Mesendoderm (in vitro differentiated cells): ENCODE results near the gene ADRA2A. TPM values are rescaled to one million over a fixed set of nuclear protein-coding genes. Genes with fewer than 3 reads are reported as not detected.

Experiments used
- DNase-seq: peaks from one replicate; pipeline ENCODE4 v3.0.0; 2013
- H2AK5ac ChIP-seq: 2 replicates; pipeline ENCODE4 v1.6.1; 2013; ENCODE audit warnings: low read length, inconsistent platforms
- H2BK120ac ChIP-seq: 2 replicates; pipeline ENCODE4 v1.6.1; 2013; ENCODE audit warnings: low read depth, mild to moderate bottlenecking, low read length, moderate library complexity, mixed read lengths
- H2BK15ac ChIP-seq: replicated peaks from 2 replicates; pipeline ENCODE4 v1.6.1; 2013; ENCODE audit warnings: low read depth, mild to moderate bottlenecking, moderate library complexity
- H2BK5ac ChIP-seq: 2 replicates; pipeline ENCODE4 v1.6.1; 2013; ENCODE audit warnings: low read length, inconsistent platforms
- H3K18ac ChIP-seq: 2 replicates; pipeline ENCODE4 v1.6.1; 2013; ENCODE audit warnings: mild to moderate bottlenecking, low read length, mixed read lengths
- H3K23ac ChIP-seq: one replicate; pipeline ENCODE4 v1.6.1; 2013; ENCODE audit warnings: low read length
- H3K27ac ChIP-seq: 2 replicates; pipeline ENCODE4 v1.5.1; 2013; ENCODE audit warnings: low read depth, mild to moderate bottlenecking, inconsistent platforms, low read length, moderate library complexity
- H3K27me3 ChIP-seq: 2 replicates; pipeline ENCODE4 v1.6.1; 2013; ENCODE audit warnings: low read length, control low read depth, mild to moderate bottlenecking, inconsistent platforms; ENCODE audit not compliant: insufficient read depth, poor library complexity
- H3K36me3 ChIP-seq: 2 replicates; pipeline ENCODE4 v1.6.1; 2013; ENCODE audit warnings: low read length, inconsistent platforms; ENCODE audit not compliant: control insufficient read depth, insufficient read depth
- H3K4ac ChIP-seq: one replicate; pipeline ENCODE4 v1.6.1; 2013; ENCODE audit warnings: low read depth, mild to moderate bottlenecking, low read length, moderate library complexity
- H3K4me1 ChIP-seq: 2 replicates; pipeline ENCODE4 v1.6.1; 2013; ENCODE audit warnings: low read depth, low read length, inconsistent platforms; ENCODE audit not compliant: control insufficient read depth
- H3K4me2 ChIP-seq: 2 replicates; pipeline ENCODE4 v1.6.1; 2013; ENCODE audit warnings: low read length
- H3K4me3 ChIP-seq: 2 replicates; pipeline ENCODE4 v1.5.1; 2013; ENCODE audit warnings: mild to moderate bottlenecking, low read length
- H3K56ac ChIP-seq: one replicate; pipeline ENCODE4 v1.6.1; 2013; ENCODE audit warnings: low read length
- H3K79me1 ChIP-seq: 2 replicates; pipeline ENCODE4 v1.6.1; 2013; ENCODE audit warnings: low read length, inconsistent platforms
- H3K79me2 ChIP-seq: 2 replicates; pipeline ENCODE4 v1.6.1; 2013; ENCODE audit warnings: mild to moderate bottlenecking, low read length; ENCODE audit not compliant: control insufficient read depth, insufficient read depth
- H3K9ac ChIP-seq: 2 replicates; pipeline ENCODE4 v1.6.1; 2013; ENCODE audit warnings: low read length, inconsistent platforms
- H4K5ac ChIP-seq: one replicate; pipeline ENCODE4 v1.6.1; 2013; ENCODE audit warnings: low read length
- H4K8ac ChIP-seq: one replicate; pipeline ENCODE4 v1.6.1; 2013; ENCODE audit warnings: low read depth, mild to moderate bottlenecking, control low read depth, low read length, moderate library complexity
- WGBS: extraction: QIAGEN DNeasy Blood & Tissue Kit; methylation state at CpG from one replicate; pipeline ENCODE4 v1.1.7; 2013; ENCODE audit warnings: low lambda C conversion rate, missing lambda C conversion rate; ENCODE audit not compliant: insufficient coverage; ENCODE audit errors: extremely low coverage; 5-methylcytosine and 5-hydroxymethylcytosine counted together
- polyA plus RNA-seq, 2 experiments: library from polyadenylated mRNA; stranded (reverse); fragments of 200-250 nt; gene quantifications; one replicate each; pipeline ENCODE4 v1.2.3, GENCODE V29; 2013

ADRA2A gene
- 0.73 TPM for polyA plus RNA-seq (2013, experiment 1 of 2)
- polyA plus RNA-seq (2013, experiment 2 of 2) = 0.74 TPM

DNA sequence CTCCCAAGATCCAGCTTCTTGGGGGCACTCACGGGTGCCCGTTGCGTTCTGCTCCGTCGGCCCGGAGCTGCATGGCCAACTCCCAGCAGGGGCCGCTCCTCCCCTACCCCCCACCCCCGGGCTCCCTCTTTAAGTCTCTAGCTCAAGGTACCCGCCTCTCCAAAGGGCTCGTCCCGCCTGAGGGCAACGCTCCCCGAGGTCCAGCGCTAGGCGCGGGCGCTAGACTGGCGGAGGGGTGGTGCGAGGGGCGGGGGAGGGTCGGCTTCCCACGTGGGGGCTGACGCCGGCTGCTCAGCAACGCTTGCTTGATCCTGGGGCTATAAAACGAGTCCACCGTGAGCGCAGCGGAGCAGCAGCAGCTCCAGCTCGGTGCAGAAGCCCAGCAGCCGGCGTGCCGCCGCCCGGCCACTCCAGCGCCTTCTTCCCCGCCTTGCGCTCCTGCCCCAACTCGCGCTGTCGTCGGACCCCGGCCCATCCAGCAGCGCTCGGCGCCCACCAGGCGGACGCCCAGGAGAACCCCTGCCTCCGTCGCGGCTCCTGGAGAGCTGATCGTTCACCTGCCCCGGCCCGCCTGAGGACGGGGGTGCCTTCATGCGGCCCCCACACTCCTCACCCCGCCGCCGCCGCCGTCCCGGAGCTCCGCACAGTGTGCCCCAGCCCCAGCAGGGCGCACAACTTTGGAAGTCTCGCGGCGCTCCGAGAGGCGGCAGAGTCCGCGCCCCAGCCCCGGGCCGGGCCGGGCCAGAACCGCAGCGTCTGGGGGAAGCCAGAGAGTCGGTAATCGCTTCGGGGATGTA is at the start of gene ADRA2A:
ADRA2A (plus strand) TSS at position 348 of the 797 bp plus-strand sequence. CDS start 968 bp downstream, outside the sequence.
- Histone ChIP-seq H3K79me2 (no peaks in the 10 kb centered on the region), H3K18ac (peak within 1 kb of the TSS; percentile 31), H3K36me3 (no peaks in the 10 kb centered on the region), H3K4me1 (no peaks in the 10 kb centered on the region), H3K27ac (no peak within 1 kb of the TSS), H3K4ac (no peak within 1 kb of the TSS), H3K4me3 (peak within 1 kb of the TSS; percentile 17), H3K9ac (peak within 1 kb of the TSS; percentile 48), H3K23ac (no peak within 1 kb of the TSS), H2AK5ac (no peak within 1 kb of the TSS), H4K8ac (no peak within 1 kb of the TSS), H2BK5ac (no peak within 1 kb of the TSS), H2BK120ac (no peak within 1 kb of the TSS), H3K56ac (peak within 1 kb of the TSS; percentile 56), H3K27me3 (peaks cover 7% of the 10 kb centered on the region), H4K5ac (no peak within 1 kb of the TSS), H2BK15ac (no peak within 1 kb of the TSS), H3K4me2 (peak within 1 kb of the TSS; percentile 91), H3K79me1 (no peaks in the 10 kb centered on the region)
- DNase-seq = peak; percentile 80
- WGBS = no CpG with 5 or more reads among the region's 79 CpGs

DNA sequence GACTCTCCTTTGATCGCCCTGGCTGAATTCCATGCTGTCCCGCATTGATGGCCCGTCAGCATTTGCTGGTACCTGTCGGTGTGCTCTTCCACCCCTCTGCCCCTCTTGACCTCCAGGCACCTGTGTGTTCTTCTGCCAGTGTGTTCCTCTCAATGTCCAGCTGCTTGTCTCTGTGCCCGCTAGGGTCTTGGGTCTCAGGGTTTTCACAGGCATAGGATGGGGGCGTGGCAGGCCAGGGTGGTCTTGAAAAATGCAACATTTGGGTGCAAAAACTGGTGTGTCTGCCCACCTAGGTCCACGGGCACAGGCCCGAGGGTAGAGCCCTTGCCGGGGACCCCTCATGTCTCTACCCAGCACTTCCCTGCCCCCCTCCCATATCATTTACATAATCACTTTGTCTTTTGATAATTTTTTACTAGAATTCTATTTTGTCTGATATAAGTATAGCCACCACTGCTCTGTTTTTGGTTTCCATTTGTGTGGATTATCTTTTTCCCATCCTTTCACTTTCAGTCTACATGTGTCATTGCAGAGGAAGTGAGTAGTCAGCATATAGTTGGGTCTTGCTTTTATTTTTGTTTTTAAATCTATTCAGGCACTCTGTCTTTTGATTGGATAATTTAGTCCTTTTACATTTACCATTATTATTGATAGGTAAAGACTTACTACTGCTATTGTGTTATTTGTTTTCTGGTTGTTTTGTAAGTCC is 46.6 kb upstream of the ADRA2A start:
- H3K23ac ChIP-seq = no peak overlapping the region
- H2BK5ac ChIP-seq = no peak overlapping the region
- no peak overlapping the region for H2BK120ac ChIP-seq
- no peak for DNase-seq
- no peak overlapping the region for H2BK15ac ChIP-seq
- H3K4me1 ChIP-seq = no peaks in the 10 kb centered on the region
- H3K4ac ChIP-seq = no peak overlapping the region
- H3K56ac ChIP-seq = no peak overlapping the region
- H3K4me3 ChIP-seq = no peak overlapping the region
- no peak overlapping the region for H4K5ac ChIP-seq
- no peak overlapping the region for H3K18ac ChIP-seq
- no peaks in the 10 kb centered on the region for H3K27me3 ChIP-seq
- no peak overlapping the region for H4K8ac ChIP-seq
- H2AK5ac ChIP-seq = no peak overlapping the region
- H3K79me2 ChIP-seq = no peaks in the 10 kb centered on the region
- no CpG with 5 or more reads among the region's 9 CpGs for WGBS
- no peaks in the 10 kb centered on the region for H3K36me3 ChIP-seq
- no peaks in the 10 kb centered on the region for H3K79me1 ChIP-seq
- H3K4me2 ChIP-seq = no peak overlapping the region
- H3K9ac ChIP-seq = no peak overlapping the region
- no peak overlapping the region for H3K27ac ChIP-seq

DNA sequence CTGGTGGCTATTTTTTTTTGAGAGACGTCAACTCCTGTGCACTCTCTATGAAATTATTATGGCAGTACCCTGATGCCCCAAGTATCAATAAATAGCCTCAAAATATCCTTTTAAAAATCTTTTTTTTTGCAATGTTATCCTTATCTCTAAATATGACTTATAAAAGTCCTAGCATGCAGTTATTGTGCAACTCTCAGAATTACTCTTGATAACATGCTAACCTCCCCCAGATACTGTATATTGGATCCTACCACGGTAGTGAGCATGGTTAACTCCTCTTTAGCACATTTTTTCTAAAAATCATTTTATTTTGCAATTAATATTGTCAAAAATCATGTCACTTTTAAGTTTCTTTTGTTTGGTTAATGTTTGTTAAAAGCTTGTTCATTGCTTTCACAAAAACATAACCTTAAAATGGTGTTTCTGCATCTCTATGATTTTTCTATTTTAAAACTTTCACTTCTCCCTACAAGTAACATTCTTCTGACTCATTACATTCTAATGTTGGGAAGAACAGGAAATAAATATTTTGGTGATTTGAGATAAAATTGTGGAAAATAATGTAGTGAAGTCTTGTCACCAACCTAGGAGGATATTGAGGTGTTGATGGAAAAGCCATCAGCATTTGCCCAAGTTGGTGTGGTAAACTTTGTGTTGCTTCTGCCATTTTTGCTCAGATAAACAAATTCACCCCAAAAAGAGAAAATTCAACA is 42.1 kb upstream of the ADRA2A start:
- H3K79me1 ChIP-seq = no peaks in the 10 kb centered on the region
- no CpG with 5 or more reads among the region's 2 CpGs for WGBS
- H3K4me1 ChIP-seq = no peaks in the 10 kb centered on the region
- no peak overlapping the region for H2BK5ac ChIP-seq
- no peak overlapping the region for H4K5ac ChIP-seq
- no peaks in the 10 kb centered on the region for H3K36me3 ChIP-seq
- no peak overlapping the region for H3K9ac ChIP-seq
- H2AK5ac ChIP-seq = no peak overlapping the region
- H3K4me2 ChIP-seq = no peak overlapping the region
- H2BK15ac ChIP-seq = no peak overlapping the region
- no peak overlapping the region for H3K4ac ChIP-seq
- no peaks in the 10 kb centered on the region for H3K27me3 ChIP-seq
- H3K27ac ChIP-seq = no peak overlapping the region
- no peak overlapping the region for H2BK120ac ChIP-seq
- no peak overlapping the region for H3K23ac ChIP-seq
- H3K56ac ChIP-seq = no peak overlapping the region
- no peak overlapping the region for H4K8ac ChIP-seq
- H3K4me3 ChIP-seq = no peak overlapping the region
- DNase-seq = no peak
- no peaks in the 10 kb centered on the region for H3K79me2 ChIP-seq
- H3K18ac ChIP-seq = no peak overlapping the region

DNA sequence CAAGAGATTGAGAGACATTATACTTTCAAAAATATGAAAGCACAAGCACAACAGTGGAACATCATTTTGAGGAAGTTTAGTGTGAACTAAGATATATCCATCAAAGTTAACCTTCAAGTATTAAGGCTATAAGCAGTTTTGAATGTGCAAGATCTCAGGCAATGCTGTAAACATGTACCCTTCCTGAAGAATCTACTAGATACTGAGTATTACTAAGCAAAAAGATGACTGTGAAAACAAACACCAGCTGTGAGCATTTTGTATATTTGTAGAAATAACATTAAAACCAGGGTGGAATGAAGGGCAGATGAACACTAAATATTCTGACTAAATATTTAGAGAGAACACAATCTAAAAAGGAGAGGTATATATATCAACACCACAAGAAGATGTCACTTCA is 41.3 kb upstream of the ADRA2A start:
- Histone ChIP-seq H2AK5ac (no peak overlapping the region), H3K27me3 (no peaks in the 10 kb centered on the region), H4K8ac (no peak overlapping the region), H3K79me1 (no peaks in the 10 kb centered on the region), H3K4me1 (no peaks in the 10 kb centered on the region), H3K4me3 (no peak overlapping the region), H2BK120ac (no peak overlapping the region), H4K5ac (no peak overlapping the region), H2BK15ac (no peak overlapping the region), H3K36me3 (no peaks in the 10 kb centered on the region), H3K56ac (no peak overlapping the region), H3K18ac (no peak overlapping the region), H3K23ac (no peak overlapping the region), H3K79me2 (no peaks in the 10 kb centered on the region), H3K27ac (no peak overlapping the region), H3K4ac (no peak overlapping the region), H3K4me2 (no peak overlapping the region), H2BK5ac (no peak overlapping the region), H3K9ac (no peak overlapping the region)
- DNase-seq = no peak

DNA sequence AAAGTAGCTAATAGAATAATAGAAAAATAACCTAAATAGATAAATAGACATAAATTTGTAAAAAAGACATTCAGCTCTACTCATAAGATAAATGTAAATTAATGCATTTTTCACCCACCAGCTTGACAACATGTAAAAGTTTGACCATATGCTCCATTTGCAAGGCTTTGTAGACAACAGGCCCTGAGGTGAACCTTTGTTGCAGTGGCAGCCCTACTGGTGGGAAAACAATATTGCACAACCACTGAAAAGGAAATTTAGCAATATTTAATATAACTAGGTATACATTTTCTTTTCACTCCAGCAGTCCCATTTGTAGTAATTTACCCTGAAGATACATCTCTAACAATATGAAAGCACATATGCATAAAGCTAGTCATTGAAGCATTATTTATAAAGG is 39.0 kb upstream of the ADRA2A start:
- no peaks in the 10 kb centered on the region for H3K79me2 ChIP-seq
- no peak overlapping the region for H3K9ac ChIP-seq
- no peak overlapping the region for H3K23ac ChIP-seq
- H3K4me1 ChIP-seq = no peaks in the 10 kb centered on the region
- H3K27me3 ChIP-seq = no peaks in the 10 kb centered on the region
- H2AK5ac ChIP-seq = no peak overlapping the region
- no peak overlapping the region for H3K18ac ChIP-seq
- no peak overlapping the region for H3K4me3 ChIP-seq
- DNase-seq = no peak
- H2BK120ac ChIP-seq = no peak overlapping the region
- no peak overlapping the region for H3K27ac ChIP-seq
- H4K5ac ChIP-seq = no peak overlapping the region
- H3K56ac ChIP-seq = no peak overlapping the region
- no peak overlapping the region for H3K4me2 ChIP-seq
- H3K4ac ChIP-seq = no peak overlapping the region
- H4K8ac ChIP-seq = no peak overlapping the region
- H2BK15ac ChIP-seq = no peak overlapping the region
- H3K79me1 ChIP-seq = no peaks in the 10 kb centered on the region
- no peaks in the 10 kb centered on the region for H3K36me3 ChIP-seq
- H2BK5ac ChIP-seq = no peak overlapping the region
